A549 treated with AZD2906 at 1 μM for 4 hours (cell line): ENCODE data around the gene MCEMP1. TPM values are rescaled to one million over a fixed set of nuclear protein-coding genes. Genes with fewer than 3 reads are reported as not detected.

Source experiments
- total RNA-seq: library from RNA; stranded (reverse); fragments of 200-300 nt; extraction: Qiagen RNA extraction; gene quantifications from 5 replicates; pipeline ENCODE4 v1.2.3, GENCODE V29; 2022

Gene MCEMP1
- not detected in 5 replicates for total RNA-seq

GRCh38 chr19:7676854-7677253, at the start of gene MCEMP1:
Gene MCEMP1, plus strand, starts transcription at chr19:7677090. Its CDS starts 31 bp downstream, at chr19:7677121.

GRCh38 chr19:7629347-7630054, 47.4 kb upstream of the MCEMP1 start, which contains the start of the genes PET100 and XAB2:
Gene PET100, plus strand, starts transcription at chr19:7629793. Its CDS starts 41 bp downstream, at chr19:7629834.
Gene XAB2, minus strand, starts transcription at chr19:7629545. Its CDS starts 18 bp downstream, at chr19:7629527.

GRCh38 chr19:7633698-7634097, 43.2 kb upstream of the MCEMP1 start, which contains the start of gene PCP2:
Gene PCP2, minus strand, starts transcription at chr19:7633719. Its CDS starts 262 bp downstream, at chr19:7633457.

GRCh38 chr19:7636691-7637373, 40.1 kb upstream of the MCEMP1 start, which contains the start of gene STXBP2:
Gene STXBP2, plus strand, starts transcription at chr19:7637110. Its CDS starts 40 bp downstream, at chr19:7637150.

GRCh38 chr19:7668842-7669241, 8.0 kb upstream of the MCEMP1 start, which contains the start of gene RETN:
Gene RETN, plus strand, starts transcription at chr19:7669049. Its CDS starts 278 bp downstream, at chr19:7669327.

GRCh38 chr19:7680606-7681339, 3.9 kb downstream of the MCEMP1 start, which contains the start of gene TRAPPC5:
Gene TRAPPC5, plus strand, starts transcription at chr19:7680833. Its CDS starts 1,421 bp downstream, at chr19:7682254.

GRCh38 chr19:7701654-7702457, 25.0 kb downstream of the MCEMP1 start, which contains the start of gene FCER2:
Gene FCER2, minus strand, starts transcription at chr19:7702131. Its CDS starts 2,371 bp downstream, at chr19:7699760.

Other genes with a start within 250 kb of the MCEMP1 start
- gene PEX11G, start 188.1 kb upstream of the MCEMP1 start, total RNA-seq = 2.0 to 2.4 TPM (median 2.1 TPM) in 5 replicates
- 16.8 to 19.5 TPM (median 18.6 TPM) in 5 replicates for gene ZNF358, start 161.0 kb upstream of the MCEMP1 start, total RNA-seq
- gene MCOLN1, start 154.5 kb upstream of the MCEMP1 start, total RNA-seq = 7.4 to 13.1 TPM (median 11.5 TPM) in 5 replicates
- 28.0 to 34.4 TPM (median 33.8 TPM) in 5 replicates for gene PNPLA6, start 141.4 kb upstream of the MCEMP1 start, total RNA-seq
- gene CAMSAP3, start 81.2 kb upstream of the MCEMP1 start, total RNA-seq = 4.8 to 6.6 TPM (median 6.4 TPM) in 5 replicates
- gene XAB2, start 47.5 kb upstream of the MCEMP1 start, total RNA-seq = 23.5 to 28.2 TPM (median 27.6 TPM) in 5 replicates
- 47.0 to 60.6 TPM (median 52.7 TPM) in 5 replicates for gene PET100, start 47.3 kb upstream of the MCEMP1 start, total RNA-seq
- 0.23 TPM in 1 of 5 replicates, not detected in the others for gene PCP2, start 43.4 kb upstream of the MCEMP1 start, total RNA-seq
- gene STXBP2, start 40.0 kb upstream of the MCEMP1 start, total RNA-seq = 31.5 to 43.4 TPM (median 41.1 TPM) in 5 replicates
- gene RETN, start 8.0 kb upstream of the MCEMP1 start, total RNA-seq = not detected in 5 replicates
- 38.4 to 108 TPM (median 106 TPM) in 5 replicates for gene TRAPPC5, start 3.7 kb downstream of the MCEMP1 start, total RNA-seq
- not detected in 5 replicates for gene FCER2, start 25.0 kb downstream of the MCEMP1 start, total RNA-seq
- gene CLEC4G, start 55.0 kb downstream of the MCEMP1 start, total RNA-seq = not detected in 5 replicates
- gene CD209, start 70.4 kb downstream of the MCEMP1 start, total RNA-seq = not detected in 5 replicates
- not detected in 5 replicates for gene CLEC4M, start 86.2 kb downstream of the MCEMP1 start, total RNA-seq
- gene EVI5L, start 153.1 kb downstream of the MCEMP1 start, total RNA-seq = 1.3 to 1.9 TPM (median 1.5 TPM) in 5 replicates
- gene PRR36, start 197.3 kb downstream of the MCEMP1 start, total RNA-seq = 0.28 to 0.51 TPM (median 0.39 TPM) in 5 replicates
- gene LRRC8E, start 211.4 kb downstream of the MCEMP1 start, total RNA-seq = 5.1 to 6.0 TPM (median 5.5 TPM) in 5 replicates
- gene MAP2K7, start 226.8 kb downstream of the MCEMP1 start, total RNA-seq = 11.3 to 15.6 TPM (median 13.9 TPM) in 5 replicates
- gene TGFBR3L, start 237.7 kb downstream of the MCEMP1 start, total RNA-seq = 0.63 to 2.0 TPM (median 1.7 TPM) in 5 replicates
- 20.6 to 32.3 TPM (median 29.6 TPM) in 5 replicates for gene SNAPC2, start 243.2 kb downstream of the MCEMP1 start, total RNA-seq
- gene CTXN1, start 249.0 kb downstream of the MCEMP1 start, total RNA-seq = 8.2 to 23.4 TPM (median 22.0 TPM) in 5 replicates